Measurements from ENCODE around the gene SNRNP35.

DNA sequence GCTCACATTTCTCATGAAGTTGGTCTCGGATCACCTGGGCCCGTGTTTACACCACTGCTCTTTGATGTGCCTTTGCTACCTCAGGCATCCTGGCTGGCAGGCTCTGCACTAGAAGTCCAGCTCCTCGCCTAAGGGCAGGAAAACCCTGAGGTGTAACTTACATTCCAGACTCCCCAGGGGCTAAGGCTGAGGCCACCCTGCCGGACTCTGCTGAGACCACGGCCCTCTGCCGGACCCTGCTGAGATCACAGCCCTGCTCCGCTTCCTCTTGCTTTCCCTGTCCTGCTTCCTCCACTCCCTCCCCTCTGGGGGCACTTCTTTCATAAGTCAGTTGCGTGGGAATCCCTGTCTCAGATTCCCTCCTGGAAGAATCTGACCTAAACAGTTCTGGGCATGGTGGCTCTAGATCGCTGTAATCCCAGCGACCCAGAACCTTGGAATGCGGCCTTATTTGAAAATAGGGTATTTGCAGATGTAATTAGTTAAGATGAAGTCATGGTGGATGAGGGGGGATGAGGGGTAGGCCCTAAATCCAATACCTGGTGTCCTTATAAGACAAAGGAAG lies 58.4 kb downstream of the SNRNP35 start:
- TF ChIP-seq POLR2A (IDR thresholded peaks at IDR 0.05; ENCODE audit: control extremely low read depth in 1 of 2, low read depth in 2 of 2, low read length in 2 of 2) = no peak
- TF ChIP-seq EP300 (IDR thresholded peaks at IDR 0.05; ENCODE audit: borderline replicate concordance in 1 of 2, low read depth in 2 of 2, low read length in 2 of 2) = no peak
- TF ChIP-seq POLR2AphosphoS5 (IDR thresholded peaks at IDR 0.05; ENCODE audit: low read depth, low read length) = no peak
- TF ChIP-seq TAF1 (IDR thresholded peaks at IDR 0.05; ENCODE audit: low read depth, low read length) = no peak
- TF ChIP-seq CTCF (IDR thresholded peaks at IDR 0.05; ENCODE audit: control extremely low read depth in 1 of 3, insufficient read depth in 1 of 3, low read depth in 1 of 3, low read length in 3 of 3) = no peak
- TF ChIP-seq KDM1A (IDR thresholded peaks at IDR 0.05; ENCODE audit: borderline replicate concordance, low read length) = no peak
- TF ChIP-seq, protein P1, sequence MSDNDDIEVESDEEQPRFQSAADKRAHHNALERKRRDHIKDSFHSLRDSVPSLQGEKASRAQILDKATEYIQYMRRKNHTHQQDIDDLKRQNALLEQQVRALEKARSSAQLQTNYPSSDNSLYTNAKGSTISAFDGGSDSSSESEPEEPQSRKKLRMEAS (IDR thresholded peaks at IDR 0.05) = no peak
- no peak for TF ChIP-seq YY1 (IDR thresholded peaks at IDR 0.05; ENCODE audit: low read depth, low read length)
- no peak for TF ChIP-seq ASH2L (IDR thresholded peaks at IDR 0.05; ENCODE audit: low read length)
- TF ChIP-seq EGR1 (IDR thresholded peaks at IDR 0.05; ENCODE audit: borderline replicate concordance, low read depth, low read length) = no peak
- no peak for TF ChIP-seq GTF2F1 (IDR thresholded peaks at IDR 0.05; ENCODE audit: borderline replicate concordance, low read depth, low read length)

Data from H1 (cell line).